NCI-H2081 treated with DMSO at 0.1 percent for 48 hours (cell line): Measurements from ENCODE around the gene SPIN1.
"Not testable (repeated sequence)": the region's sequence is repeated elsewhere in the genome, so short reads cannot be mapped to it uniquely, and the experiment has no call there.

Experiments used
- DNase-seq: peaks from one replicate; lab custom pipeline; 2025; lab: John Stamatoyannopoulos, UW

SPIN1 gene

GRCh38 chr9:88388203-88388885 is at the start of gene SPIN1:
SPIN1 (plus strand) TSS chr9:88388444; CDS start chr9:88426540, 38,096 bp downstream.
- no peak for DNase-seq

DNA sequence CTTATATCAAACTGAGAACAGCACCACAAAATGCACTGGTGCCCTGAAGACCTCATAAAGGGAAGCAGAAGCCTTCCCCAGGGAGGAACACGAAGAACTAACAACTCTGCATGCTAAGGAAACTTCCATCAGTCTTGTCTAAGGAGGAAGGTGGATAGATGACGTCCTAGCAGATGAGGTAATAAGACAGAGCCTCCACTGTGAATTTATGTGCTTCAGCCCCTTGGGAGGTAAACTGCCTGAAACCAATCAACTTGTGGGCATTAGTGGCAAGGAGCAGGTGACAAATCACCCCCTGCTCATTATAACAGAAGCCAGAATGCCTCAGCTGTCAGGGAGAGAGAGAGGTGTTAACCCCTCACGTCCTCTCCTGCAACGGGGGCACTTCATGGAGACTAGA is 48.9 kb upstream of the SPIN1 start:
- DNase-seq: no peak

- no peak for DNase-seq
These were observed 46.0 kb upstream of the SPIN1 start for GRCh38 chr9:88342246-88342645.

GRCh38 chr9:88344013-88344412 is 44.2 kb upstream of the SPIN1 start:
- no peak for DNase-seq

DNA sequence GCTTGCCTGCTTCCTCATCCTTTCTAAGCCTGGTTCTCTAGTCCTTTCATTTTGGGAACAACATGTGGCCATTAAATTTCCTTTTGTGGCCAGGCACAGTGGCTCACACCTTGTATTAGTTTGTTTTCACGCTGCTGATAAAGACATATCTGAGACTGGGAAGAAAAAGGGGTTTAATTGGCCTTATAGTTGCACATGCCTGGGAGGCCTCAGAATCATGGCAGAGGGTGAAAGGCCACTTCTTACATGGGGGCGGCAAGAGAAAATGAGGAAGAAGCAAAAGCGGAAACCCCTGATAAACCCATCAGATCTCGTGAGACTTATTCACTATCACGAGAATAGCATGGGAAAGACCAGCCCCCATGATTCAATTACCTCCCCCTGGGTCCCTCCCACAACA is 37.9 kb upstream of the SPIN1 start:
- not testable (repeated sequence) for DNase-seq

DNA sequence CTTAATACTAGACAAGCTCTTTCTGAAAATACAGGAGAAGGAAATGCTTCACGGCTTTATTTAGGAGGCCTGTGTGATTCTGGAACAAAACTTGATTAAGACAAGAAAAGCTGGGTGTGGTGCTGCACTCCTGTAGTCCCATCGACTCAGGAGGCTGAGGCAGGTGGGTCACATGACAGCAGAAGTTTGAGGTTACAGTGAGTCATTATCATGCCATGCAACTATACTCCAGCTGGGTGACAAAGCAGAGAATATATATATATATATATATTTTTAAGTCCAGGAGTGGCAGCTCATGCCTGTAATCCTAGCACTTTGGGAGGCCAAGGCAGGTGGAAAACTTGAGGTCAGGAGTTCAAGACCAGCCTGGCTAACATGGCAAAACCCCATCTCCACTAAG is 33.1 kb upstream of the SPIN1 start:
- no peak for DNase-seq

GRCh38 chr9:88357250-88357649 is 31.0 kb upstream of the SPIN1 start:
- DNase-seq: not testable (repeated sequence)

GRCh38 chr9:88358723-88359122 is 29.5 kb upstream of the SPIN1 start:
- DNase-seq: no peak

- no peak for DNase-seq
These were observed 28.3 kb upstream of the SPIN1 start for GRCh38 chr9:88359974-88360373.

DNA sequence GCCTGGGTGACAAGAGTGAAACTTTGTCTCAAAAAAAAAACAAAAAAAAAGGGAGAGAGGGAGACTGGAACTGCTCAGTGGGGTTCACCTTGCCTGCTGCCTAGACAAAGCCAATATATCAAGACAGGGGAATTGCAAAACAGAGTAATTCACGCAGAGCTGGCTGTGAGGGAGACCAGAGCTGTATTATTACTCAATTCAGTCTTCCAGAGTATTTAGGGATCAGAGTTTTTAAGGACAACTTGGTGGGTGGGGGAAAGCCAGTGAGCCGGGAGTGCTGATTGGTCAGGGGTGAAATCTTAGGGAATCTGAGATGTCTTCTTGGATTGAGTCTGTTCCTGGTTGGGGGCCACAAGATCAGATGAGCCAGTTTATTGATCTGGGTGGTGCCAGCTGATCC is 25.6 kb upstream of the SPIN1 start:
- DNase-seq: no peak

DNA sequence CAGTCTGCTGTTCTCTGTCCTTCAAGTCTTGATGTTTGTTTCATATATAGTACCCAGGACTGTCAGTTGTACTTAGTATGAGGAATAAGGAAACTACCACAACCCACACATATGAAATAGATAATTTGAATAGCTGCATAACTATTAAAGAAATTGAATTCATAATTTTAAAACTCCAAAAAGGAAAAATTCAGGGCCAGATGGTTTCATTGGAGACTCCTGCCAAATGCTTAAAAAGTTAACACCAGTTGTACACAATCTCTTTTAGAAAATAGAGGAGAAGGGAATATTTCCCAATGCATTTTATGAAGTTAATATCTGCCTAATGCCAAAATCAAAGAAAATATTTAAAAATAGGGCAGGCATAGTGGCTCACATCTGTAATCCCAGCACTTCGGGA is 24.6 kb upstream of the SPIN1 start:
- DNase-seq: no peak

DNA sequence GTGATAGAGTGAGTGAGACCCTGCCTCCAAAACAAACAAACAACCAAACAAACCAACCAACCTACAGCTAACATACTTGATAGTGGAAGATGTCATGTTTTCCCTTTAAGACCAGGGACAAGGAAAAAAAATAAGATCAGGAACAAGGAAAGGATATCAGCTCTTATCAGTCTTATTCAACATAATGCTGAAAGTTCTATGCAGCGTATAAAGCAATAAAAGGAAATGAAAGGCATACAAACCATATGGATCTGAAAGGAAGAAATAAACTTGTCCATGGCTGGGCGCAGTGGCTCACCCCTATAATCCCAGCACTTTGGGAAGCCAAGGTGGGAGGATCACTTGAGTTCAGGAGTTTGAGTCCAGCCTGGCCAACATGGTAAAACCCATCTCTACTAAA is 23.5 kb upstream of the SPIN1 start:
- DNase-seq: no peak

- DNase-seq: no peak
These were observed 17.9 kb upstream of the SPIN1 start for GRCh38 chr9:88370346-88370745.

DNA sequence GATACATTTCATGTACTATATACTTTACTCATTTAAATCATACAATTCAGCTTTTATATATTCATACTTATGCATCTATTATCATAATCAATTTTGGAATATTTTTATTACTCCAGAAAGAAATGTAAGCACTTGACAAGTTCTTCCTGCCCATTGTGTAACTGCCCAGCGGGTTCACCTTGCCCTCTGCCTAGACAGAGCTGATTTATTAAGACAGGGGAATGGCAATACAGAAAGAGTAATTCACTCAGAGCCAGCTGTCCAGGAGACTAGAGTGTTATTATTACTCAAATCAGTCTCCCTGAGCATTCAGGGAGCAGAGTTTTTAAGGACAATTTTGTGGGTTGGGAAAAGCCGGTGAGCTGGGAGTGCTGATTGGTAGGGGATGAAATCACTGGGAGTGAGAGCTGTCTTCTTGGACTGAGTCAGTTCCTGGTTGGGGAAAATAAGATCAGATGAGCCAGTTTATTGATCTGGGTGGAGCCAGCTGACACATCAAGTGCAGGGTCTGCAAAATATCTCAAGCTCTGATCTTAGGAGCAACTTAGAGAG is 16.1 kb upstream of the SPIN1 start:
- DNase-seq: no peak

DNA sequence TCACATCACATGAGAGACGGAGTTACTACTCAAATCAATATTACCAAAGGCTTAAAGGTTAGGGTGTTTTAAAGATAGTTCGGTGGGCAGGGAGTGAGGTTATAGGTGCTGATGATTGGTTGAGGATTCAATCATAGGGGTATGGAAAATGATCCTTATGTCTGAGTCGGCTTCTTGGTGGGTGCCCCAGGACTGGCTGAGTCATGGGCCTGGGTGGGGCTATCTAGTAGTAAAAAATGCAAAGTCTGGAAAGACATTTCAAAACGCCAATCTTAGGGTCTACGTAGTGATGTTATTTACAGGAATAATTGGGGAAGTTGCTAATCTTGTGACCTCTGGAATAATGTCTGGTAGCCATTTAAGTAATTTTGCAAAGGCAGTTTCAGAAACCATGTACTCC is 15.2 kb upstream of the SPIN1 start:
- no peak for DNase-seq

DNA sequence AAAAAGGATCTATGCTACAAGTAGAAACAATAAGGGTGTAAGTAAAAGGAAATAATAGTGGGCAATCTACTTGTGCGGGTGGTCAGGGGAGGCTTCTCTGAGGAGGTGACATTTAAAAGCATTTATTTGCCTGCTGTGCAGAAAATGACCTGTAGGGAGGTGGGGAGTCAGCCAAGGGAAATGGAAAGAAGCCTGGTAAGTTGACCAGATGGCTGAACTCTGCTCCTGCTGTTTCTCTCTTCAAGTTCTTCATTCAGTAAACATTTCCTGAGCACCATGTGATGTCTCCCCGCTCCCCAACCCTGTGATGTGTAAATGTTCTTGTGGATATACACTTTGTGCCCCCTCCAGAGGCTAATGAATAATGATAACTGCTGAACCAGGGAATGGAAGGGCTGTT is 9.9 kb upstream of the SPIN1 start:
- DNase-seq: no peak

- DNase-seq: no peak
These were observed 8.9 kb upstream of the SPIN1 start for GRCh38 chr9:88379352-88379751.

GRCh38 chr9:88380118-88380517 is 8.1 kb upstream of the SPIN1 start:
- no peak for DNase-seq

- DNase-seq: not testable (repeated sequence)
These were observed 6.9 kb upstream of the SPIN1 start for GRCh38 chr9:88381322-88381721.

DNA sequence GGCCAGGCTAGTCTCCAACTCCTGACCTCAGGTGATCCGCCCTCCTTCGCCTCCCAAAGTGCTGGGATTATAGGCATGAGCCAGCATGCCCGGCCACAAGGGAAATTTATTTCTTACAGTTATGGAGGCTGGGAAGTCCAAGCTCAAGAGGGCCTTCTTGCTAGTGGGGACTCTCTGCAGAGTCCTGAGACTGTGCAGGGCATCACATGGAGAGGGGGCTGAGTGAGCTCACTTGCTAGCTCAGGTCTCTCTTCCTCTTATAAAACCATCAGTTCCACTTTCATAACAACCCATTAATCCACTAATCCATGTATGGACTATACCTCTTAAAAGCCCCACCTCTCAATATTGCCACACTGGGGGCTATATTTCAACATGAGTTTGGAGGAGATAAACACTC is 5.1 kb upstream of the SPIN1 start:
- DNase-seq: no peak

- not testable (repeated sequence) for DNase-seq
These were observed 2.1 kb upstream of the SPIN1 start for GRCh38 chr9:88386137-88386536.

DNA sequence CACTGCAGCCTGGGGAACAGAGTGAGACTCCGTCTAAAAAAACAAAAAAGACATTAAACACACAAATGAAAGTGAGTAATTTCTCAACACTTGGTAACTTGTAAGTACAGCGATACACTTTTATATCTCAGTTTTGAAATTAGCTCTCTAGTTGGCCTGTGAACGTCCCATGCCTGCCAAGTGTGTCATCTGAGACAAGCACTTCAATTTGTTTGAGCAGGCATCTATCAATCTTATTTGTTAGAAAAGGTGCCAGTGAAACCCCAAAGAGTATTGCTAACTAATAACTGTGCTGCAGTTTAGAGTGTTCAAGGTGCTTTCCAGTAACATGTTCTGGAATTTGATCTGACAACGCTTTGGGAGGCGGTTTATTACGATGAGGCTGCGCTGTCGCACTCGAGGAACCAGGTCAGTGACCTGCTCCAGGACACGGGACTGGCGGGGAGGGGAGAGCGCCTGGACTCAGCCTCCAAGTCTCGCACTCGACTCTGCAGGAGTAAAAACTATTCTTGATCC is 1.1 kb upstream of the SPIN1 start:
- no peak for DNase-seq

GRCh38 chr9:88387552-88388202 is 567 bp upstream of the SPIN1 start:
- no peak for DNase-seq
